Hippocampal formation (tissue), 2 donors: ENCODE data around the gene TTC38.

Experiments used
- DNase-seq, 2 donors: peaks; one replicate each; lab custom pipeline; 2025; lab: John Stamatoyannopoulos, UW

Gene TTC38

DNA sequence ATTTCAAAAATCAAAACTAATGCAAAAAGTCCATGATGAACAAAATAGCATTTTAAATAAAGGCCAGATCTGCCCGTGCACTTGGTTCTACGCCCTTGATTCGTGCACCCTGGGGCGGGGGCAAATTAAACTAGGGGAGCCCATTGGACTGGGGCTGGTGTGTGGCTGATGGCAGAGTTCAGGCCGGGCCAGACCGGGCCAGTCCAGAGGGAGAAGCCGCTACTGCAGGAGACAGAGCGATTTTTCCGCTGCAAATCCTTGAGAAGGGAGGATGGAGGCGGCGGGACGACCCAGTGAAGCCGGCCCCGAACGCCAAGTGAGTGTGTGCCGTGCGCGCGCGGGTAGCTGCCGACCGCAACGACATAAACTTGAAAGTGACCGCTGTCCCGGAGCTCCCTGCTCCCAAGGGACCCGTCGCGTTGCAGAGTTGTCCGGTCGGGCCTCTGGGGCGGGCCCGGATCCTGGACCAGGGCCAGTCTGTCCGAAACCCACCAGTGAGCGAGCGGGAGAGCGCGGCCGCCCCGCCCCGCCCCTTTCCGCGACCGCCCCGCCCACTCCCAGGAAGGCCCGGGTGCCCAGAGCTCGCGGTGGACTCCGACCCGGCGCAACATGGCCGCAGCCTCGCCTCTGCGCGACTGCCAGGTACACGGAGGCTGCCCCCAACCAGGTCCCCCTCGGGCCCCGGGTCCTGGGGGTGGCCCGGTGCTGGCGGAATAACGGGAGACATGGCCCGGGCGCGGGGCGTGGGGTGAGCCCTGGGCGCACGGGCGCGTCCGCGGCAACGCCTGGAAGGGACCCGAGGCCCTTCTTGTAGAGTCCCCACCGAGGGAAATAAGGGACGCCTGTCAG lies at the start of gene TTC38:
Gene TTC38 (plus strand): TSS at position 578 of the 849 bp plus-strand sequence. CDS start 32 bp downstream, at position 610.
- peak; percentile 58 to 85 for DNase-seq

DNA sequence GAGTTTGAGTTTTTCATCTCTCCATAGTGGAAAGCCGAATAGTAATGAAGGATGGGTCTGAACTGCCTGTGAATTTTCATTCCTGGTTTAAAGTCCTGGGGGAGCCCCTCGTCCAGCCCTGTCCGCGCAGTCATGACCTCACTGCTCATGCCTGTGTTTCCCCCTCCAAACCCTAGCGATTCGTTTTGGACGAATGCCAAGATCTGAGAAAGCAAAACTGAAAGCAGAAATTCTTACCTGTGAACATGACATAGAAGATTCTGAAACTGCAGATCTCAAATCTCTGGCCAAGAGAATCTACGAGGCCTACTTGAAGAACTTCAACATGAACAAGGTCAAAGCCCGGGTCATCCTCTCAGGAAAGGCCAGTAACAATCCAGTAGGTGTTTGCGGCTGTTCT lies 48.2 kb upstream of the TTC38 start:
- no peak for DNase-seq

GRCh38 chr22:46220921-46221320 lies 46.9 kb upstream of the TTC38 start:
- DNase-seq: no peak

- DNase-seq: no peak
These were observed 43.5 kb upstream of the TTC38 start for GRCh38 chr22:46224044-46224897.

- DNase-seq: no peak
These were observed 42.9 kb upstream of the TTC38 start for GRCh38 chr22:46224898-46225290.

DNA sequence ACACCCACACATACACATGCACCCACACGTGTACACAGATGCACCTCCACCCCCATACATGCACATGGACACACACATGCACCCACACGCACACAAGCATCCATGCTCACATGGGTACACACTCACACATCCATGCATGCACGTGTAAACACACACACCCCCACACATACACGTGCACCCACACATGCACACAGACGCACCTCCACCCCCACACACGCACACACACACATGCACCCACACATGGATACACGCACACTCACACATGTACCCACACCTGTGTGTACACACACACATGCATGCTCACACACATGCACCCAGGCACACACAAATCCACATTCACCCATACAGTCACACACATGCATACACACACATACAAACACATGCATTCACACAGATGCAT lies 42.2 kb upstream of the TTC38 start:
- no peak for DNase-seq

DNA sequence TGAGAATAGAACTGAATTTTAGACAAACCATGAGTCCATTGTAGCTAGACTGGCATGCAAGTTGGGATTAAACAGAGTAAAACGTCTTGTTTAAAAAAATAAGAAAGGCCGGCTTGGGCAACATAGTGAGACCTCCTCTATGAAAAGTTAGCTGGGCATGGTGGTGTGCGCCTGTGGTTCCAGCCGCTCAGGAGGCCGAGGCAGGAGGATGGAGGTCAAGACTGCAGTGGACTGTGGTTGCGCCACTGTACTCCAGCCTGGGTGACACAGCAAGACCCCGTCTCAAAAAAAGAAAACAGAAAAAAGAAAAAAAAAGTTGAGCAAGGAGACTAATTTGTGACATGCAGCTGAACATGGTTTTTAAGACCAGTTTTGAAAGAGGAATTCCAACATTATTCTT lies 41.2 kb upstream of the TTC38 start:
- DNase-seq: no peak

DNA sequence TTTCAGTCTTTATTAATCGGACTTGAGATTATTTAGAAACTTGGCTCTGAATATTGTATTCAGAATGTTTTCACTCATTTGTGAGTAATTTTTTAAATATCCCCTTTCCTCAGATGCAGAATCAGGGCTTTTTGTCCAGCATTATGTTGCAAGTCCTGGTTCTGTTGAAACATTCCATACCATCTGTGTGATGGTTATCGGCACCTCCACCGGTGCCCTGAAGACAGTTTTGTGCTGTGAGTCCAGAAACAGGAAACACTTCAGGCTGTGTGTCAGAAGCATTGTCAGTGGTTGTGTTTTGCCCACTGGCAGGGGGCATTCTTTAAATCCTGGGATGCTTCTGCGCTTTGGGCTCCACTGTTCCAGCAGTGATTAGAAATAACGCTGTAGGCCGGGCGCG lies 38.1 kb upstream of the TTC38 start:
- no peak for DNase-seq

GRCh38 chr22:46230262-46230901 lies 37.4 kb upstream of the TTC38 start:
- no peak for DNase-seq

DNA sequence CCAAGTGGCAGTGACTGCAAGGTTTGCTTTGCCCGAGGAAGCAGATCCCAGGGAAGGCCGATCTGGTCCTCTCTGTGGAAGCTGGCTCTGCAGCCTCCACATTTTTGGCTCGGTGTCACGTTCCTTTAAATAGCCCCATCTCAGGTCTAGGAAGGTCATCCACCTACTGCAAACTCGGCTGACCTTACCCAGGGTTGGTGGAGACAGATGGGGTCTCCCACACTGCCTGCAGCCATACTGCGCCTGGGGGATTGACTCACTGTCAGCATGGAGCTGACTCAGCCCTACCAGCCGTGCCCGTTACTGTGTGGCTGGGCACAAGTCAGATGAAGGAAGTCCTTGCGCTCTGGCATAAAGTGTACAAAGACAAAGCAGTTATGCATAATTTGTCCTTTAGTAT lies 34.6 kb upstream of the TTC38 start:
- peak; percentile 17 for DNase-seq

DNA sequence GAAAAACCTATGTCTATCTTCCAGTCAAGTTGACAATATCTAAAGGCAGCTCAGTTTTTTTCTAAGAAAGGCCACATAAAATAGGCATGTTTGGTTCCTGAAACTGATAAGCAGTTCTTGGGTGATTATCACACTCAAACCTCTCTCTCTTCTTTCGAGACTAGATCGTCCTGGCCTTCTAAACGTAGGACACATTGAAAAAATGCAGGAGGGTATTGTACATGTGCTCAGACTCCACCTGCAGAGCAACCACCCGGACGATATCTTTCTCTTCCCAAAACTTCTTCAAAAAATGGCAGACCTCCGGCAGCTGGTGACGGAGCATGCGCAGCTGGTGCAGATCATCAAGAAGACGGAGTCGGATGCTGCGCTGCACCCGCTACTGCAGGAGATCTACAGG lies 32.8 kb upstream of the TTC38 start:
- DNase-seq: no peak

- DNase-seq: no peak
These were observed 30.2 kb upstream of the TTC38 start for GRCh38 chr22:46237453-46238124.

- peak in 1 of 2 donors; percentile 44 for DNase-seq
These were observed 29.3 kb upstream of the TTC38 start for GRCh38 chr22:46238541-46238940.

DNA sequence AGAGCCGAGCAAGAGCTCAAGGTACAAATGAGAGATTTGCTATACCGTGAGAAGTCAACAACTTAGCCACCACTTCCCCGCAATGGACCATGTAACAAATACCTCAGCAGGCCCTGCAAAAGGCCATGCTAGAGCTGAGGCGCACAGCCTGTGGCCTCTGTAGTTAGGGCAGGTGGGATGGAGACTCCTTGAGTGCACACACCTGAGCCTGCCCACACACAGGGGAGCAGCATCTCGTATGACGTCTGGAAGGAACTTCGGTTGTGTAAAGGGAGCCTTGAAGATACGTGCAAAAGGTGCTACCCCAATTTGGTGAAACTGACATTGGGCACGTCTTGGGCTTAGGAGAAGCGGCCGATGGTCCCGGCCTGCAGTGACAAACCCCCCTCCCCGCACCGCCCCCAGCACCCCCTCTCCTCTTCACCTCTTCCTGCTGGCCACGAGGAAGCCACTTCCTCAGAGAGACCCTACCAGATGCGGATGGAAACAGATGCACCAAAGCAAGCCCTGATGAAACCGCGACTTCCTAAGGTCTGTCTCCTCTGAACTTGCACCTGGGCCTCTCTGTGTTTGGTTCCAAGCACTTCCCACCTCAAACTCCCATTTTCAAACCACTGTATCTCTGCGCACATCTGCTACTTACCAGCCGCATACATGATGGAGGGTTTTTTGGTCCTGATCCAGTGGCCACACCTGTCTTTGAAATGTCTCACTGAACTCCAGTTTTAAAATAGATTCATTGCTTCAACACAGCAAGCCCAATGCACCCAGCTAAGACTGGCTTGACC lies 28.4 kb upstream of the TTC38 start:
- no peak for DNase-seq

DNA sequence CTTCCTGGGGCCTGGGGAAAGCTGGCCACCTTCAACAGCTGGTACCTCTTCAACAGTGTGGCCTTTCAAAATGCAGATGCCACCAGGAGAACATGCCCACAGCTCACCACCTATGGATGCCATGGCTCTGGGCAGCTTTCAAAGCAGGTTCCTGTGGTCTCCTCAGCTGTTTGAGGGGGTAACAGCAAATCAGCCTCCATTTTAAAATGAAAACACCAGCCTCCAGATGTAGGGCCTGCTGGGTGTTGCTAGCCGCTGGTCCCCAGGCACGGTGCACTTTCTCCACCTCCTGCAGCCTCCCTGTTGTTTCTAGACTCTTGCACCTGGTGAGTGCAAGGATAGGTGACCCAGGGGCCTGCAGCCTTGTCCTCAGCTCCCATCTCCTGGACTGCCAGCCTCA lies 27.7 kb upstream of the TTC38 start:
- no peak for DNase-seq

DNA sequence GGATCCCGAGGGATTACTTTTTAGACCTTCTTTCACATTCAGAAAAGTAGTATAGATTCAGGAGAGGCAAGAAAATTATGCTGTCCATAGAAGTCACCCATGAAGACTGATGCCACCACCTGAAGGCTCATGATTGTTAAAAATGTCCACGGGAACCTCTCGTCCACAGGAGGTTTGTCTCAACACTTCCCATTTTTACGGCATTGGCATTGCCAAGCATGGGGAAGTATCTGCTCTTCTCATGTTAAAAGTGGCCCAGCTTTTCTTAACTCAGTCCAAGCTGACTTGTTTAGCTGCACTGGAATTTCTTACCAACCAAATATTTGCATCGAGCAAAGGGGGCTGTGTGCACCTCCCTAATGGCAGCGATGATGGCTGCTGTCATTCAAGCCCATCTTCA lies 27.3 kb upstream of the TTC38 start:
- DNase-seq: no peak

- DNase-seq: no peak
These were observed 26.9 kb upstream of the TTC38 start for GRCh38 chr22:46240907-46241306.

- no peak for DNase-seq
These were observed 26.3 kb upstream of the TTC38 start for GRCh38 chr22:46241396-46242007.

GRCh38 chr22:46242076-46242475 lies 25.7 kb upstream of the TTC38 start:
- DNase-seq: no peak

DNA sequence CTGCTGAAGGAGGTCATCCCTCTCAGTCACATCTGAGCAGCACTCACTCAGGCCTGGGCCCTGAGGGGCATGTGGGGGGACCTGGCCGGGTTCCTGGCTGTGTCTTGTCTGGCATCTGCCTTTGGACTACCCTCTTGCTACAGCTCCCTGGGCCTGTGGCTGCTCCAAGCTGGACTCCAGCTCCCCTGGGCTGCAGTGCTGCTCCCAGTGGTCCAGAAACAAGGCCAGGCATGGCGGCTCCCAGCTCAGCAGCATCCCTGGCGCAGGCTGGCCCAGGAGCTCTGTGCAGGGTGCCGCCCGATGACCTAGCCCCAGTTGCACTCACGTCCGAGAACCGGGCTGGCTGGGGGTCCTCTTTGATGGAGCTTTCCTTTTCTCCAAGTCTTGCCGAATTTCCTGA lies 23.0 kb upstream of the TTC38 start:
- DNase-seq: no peak

DNA sequence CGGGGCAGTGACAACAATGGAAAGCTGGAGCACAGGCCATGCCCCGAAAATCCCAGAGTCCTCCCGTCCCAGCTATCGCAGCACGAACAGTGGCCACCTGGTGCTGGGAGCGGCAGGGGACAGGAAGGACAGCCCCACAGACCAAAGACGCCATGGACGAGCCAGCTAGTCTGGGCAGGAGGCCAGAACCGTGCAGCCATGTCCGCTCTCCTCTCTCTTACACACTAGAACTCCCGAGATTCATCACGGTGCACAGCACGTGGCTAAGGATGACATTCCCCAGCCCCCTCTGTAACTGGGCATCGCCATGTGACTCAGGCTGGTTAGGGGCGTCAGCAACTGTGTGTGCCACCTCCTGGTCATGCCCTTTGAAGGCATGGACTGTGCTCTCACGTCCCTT lies 22.3 kb upstream of the TTC38 start:
- peak in 1 of 2 donors; percentile 31 for DNase-seq
